ENCODE measurements around the gene VPS26B.

DNA sequence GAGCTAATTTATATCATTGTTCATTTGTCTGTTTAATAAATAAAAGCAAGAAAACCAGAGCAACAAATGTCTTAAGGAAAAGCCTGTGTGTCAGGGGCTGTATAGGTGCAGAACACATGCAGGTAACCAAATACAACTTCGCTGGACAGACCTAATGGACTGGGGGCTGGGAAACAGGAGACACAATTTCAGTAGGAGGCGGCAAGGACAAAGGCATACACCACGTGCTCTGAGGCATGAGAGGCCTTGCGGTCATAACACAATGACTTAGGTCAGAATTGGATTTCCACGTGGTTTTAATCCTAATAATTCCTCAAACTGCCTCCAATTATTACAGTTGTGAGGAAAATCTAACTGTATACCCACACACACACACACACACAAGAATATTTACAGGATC lies 43.0 kb downstream of the VPS26B start:
- no peak for TF ChIP-seq EZH2phosphoT487 (IDR thresholded peaks at IDR 0.05; ENCODE audit: insufficient read depth, low read depth)
- TF ChIP-seq EZH2 (IDR thresholded peaks at IDR 0.05; ENCODE audit: insufficient read depth, poor library complexity, severe bottlenecking), result no peak
